GM12878 (cell line): ENCODE data around the gene MAPKAPK3. TPM values are rescaled to one million over a fixed set of nuclear protein-coding genes. Genes with fewer than 3 reads are reported as not detected.

Source experiments
- ATAC-seq: fragments of 200-7000 bp; cut with Tn5 transposase; 3 replicates; pipeline ENCODE4 v1.9.1; 2020; ENCODE audit warnings: mild to moderate bottlenecking, moderate library complexity
- BruUV-seq: library from RNA; stranded (reverse); fragments of 400-500 nt; replicated peaks from 2 replicates; lab custom pipeline; 2021; lab: Mats Ljungman, UMichigan
- CTCF ChIA-PET: fragments of 300-600 bp; sonication (Branson Sonifier 250); formaldehyde crosslinking; extraction: SDS; loops from one replicate; lab custom pipeline; 2021; ENCODE audit warnings: inconsistent platforms; lab: Yijun Ruan, JAX
- POLR2A ChIA-PET: fragments of 350-600 bp; formaldehyde crosslinking; extraction: SDS; loops from one replicate; lab custom pipeline; 2021; ENCODE audit warnings: inconsistent platforms; lab: Charles Lee
- RAD21 ChIA-PET: fragments of 300-600 bp; sonication (Branson Sonifier 250); formaldehyde crosslinking; loops from one replicate; lab custom pipeline; 2023; ENCODE audit warnings: antibody characterized with exemption; ENCODE audit not compliant: unreplicated experiment; lab: Charles Lee
- SMC1A ChIA-PET: fragments of 300-600 bp; sonication (Branson Sonifier 250); formaldehyde crosslinking; loops from one replicate; lab custom pipeline; 2023; ENCODE audit not compliant: unreplicated experiment, uncharacterized antibody; lab: Charles Lee
- DNase-seq: peaks from one replicate; pipeline ENCODE4 v3.0.0-alpha.2; 2011; ENCODE audit warnings: low read depth, low spot score
- FAIRE-seq: peaks from 3 replicates; lab custom pipeline; 2011; peaks lifted over from hg19 to GRCh38; lab: Jason Lieb, UNC
- H2AFZ ChIP-seq: 2 replicates; pipeline ENCODE4 v1.6.0; 2011; ENCODE audit warnings: low read depth, low read length, control low read depth; ENCODE audit not compliant: control insufficient read depth
- H3K27ac ChIP-seq: 2 replicates; pipeline ENCODE4 v1.5.1; 2011; ENCODE audit warnings: control low read depth; ENCODE audit not compliant: control insufficient read depth, insufficient read depth
- H3K27me3 ChIP-seq, 2 experiments: replicated peaks in 1 of 2; 2 replicates each; pipeline versions ENCODE4 v1.6.0 to v1.6.1; 2011; ENCODE audit warnings: low read length in 1 of 2; ENCODE audit not compliant: control insufficient read depth in 2 of 2, insufficient read depth in 2 of 2
- H3K36me3 ChIP-seq, 2 experiments: 2 replicates each; pipeline ENCODE4 v1.5.1; 2011; ENCODE audit warnings: low read length in 1 of 2; ENCODE audit not compliant: control insufficient read depth in 2 of 2, insufficient read depth in 2 of 2
- H3K4me1 ChIP-seq: 2 replicates; pipeline ENCODE4 v1.6.1; 2011; ENCODE audit warnings: mild to moderate bottlenecking, low read length, moderate library complexity, mixed read lengths; ENCODE audit not compliant: control insufficient read depth, insufficient read depth
- H3K4me2 ChIP-seq: 2 replicates; pipeline ENCODE4 v1.6.0; 2011; ENCODE audit warnings: control low read depth; ENCODE audit not compliant: control insufficient read depth, insufficient read depth
- H3K4me3 ChIP-seq: fragments of 200-600 bp; sonication (generic); 2 replicates; pipeline ENCODE4 v1.5.1; 2016
- H3K79me2 ChIP-seq: 2 replicates; pipeline ENCODE4 v1.6.0; 2011; ENCODE audit warnings: low read length; ENCODE audit not compliant: control insufficient read depth, insufficient read depth
- H3K9ac ChIP-seq: 2 replicates; pipeline ENCODE4 v1.8.0; 2011; ENCODE audit warnings: low read length, control low read depth, mixed read lengths; ENCODE audit not compliant: control insufficient read depth, insufficient read depth
- H3K9me3 ChIP-seq: replicated peaks from 3 replicates; pipeline ENCODE4 v1.5.1; 2011; ENCODE audit warnings: mild to moderate bottlenecking, low read length; ENCODE audit not compliant: control insufficient read depth, insufficient read depth
- H4K20me1 ChIP-seq: 2 replicates; pipeline ENCODE4 v1.6.0; 2011; ENCODE audit not compliant: control insufficient read depth, insufficient read depth
- BCLAF1 ChIP-seq: fragments of 450-650 bp; IDR thresholded peaks from 2 replicates; pipeline ENCODE4 v1.6.1; 2017; ENCODE audit warnings: antibody characterized with exemption, mild to moderate bottlenecking, moderate library complexity
- FOXK2 ChIP-seq: fragments of 450-650 bp; IDR thresholded peaks from 2 replicates; pipeline ENCODE4 v1.6.1; 2017; ENCODE audit warnings: mild to moderate bottlenecking, moderate library complexity
- FOXM1 ChIP-seq: IDR thresholded peaks from 2 replicates; pipeline ENCODE4 v1.6.1; 2012; ENCODE audit warnings: low read depth, mild to moderate bottlenecking, inconsistent platforms, low read length, moderate library complexity
- IRF4 ChIP-seq: IDR thresholded peaks from 2 replicates; pipeline ENCODE4 v1.6.1; 2011; ENCODE audit warnings: low read depth, low read length
- PRDM15 ChIP-seq: fragments of 450-650 bp; formaldehyde crosslinking; IDR thresholded peaks from 2 replicates; pipeline ENCODE4 v1.4.0; 2020; ENCODE audit warnings: mild to moderate bottlenecking, moderate library complexity
- SMAD5 ChIP-seq: IDR thresholded peaks from 2 replicates; pipeline ENCODE4 v1.6.1; 2016; ENCODE audit warnings: antibody characterized with exemption, low read depth
- SREBF1 ChIP-seq: IDR thresholded peaks from 2 replicates; pipeline ENCODE4 v1.6.1; 2012; ENCODE audit warnings: mild to moderate bottlenecking, low read length
- SREBF2 ChIP-seq: IDR thresholded peaks from 2 replicates; pipeline ENCODE4 v1.6.1; 2012; ENCODE audit warnings: mild to moderate bottlenecking, low read length
- STAT3 ChIP-seq: IDR thresholded peaks from 2 replicates; pipeline ENCODE4 v1.6.1; 2011; ENCODE audit warnings: low read depth, low read length, improper control_type of control experiment
- ZNF207 ChIP-seq: fragments of 450-650 bp; IDR thresholded peaks from 2 replicates; pipeline ENCODE4 v1.6.1; 2014; ENCODE audit warnings: antibody characterized with exemption, mild to moderate bottlenecking, borderline replicate concordance
- ZNF687 ChIP-seq: fragments of 450-650 bp; IDR thresholded peaks from 2 replicates; pipeline ENCODE4 v1.6.1; 2017; ENCODE audit warnings: mild to moderate bottlenecking, moderate library complexity
- WGBS: methylation state at CpG from one replicate; pipeline ENCODE4 v1.1.6; 2016; ENCODE audit warnings: low lambda C conversion rate; ENCODE audit not compliant: insufficient replicate concordance, insufficient coverage; ENCODE audit errors: missing lambda C conversion rate; 5-methylcytosine and 5-hydroxymethylcytosine counted together
- in situ Hi-C: fragments of 300-500 bp; cut with MboI; formaldehyde crosslinking; loops from 9 replicates; pipeline ENCODE4 v1.14.3; 2018; ENCODE audit warnings: mixed read lengths
- intact Hi-C: fragments of 100-400 bp; cut with micrococcal nuclease; formaldehyde crosslinking; loops from one replicate; pipeline ENCODE4 v1.14.2; 2022; ENCODE audit not compliant: unreplicated experiment
- polyA plus RNA-seq, 11 experiments: library from polyadenylated mRNA; depleted of rRNA in 4 of 11; unstranded in 6 of 11; stranded (reverse) in 5 of 11; fragments of >200 nt; fragmentation: Nextera tagmentation in 4 of 11; fragmentation: Illumina TruSeq in 1 of 11; extraction: Ambion mirVana in 4 of 11; extraction: Trizol in 1 of 11; gene quantifications; 1 replicate in 1 of 11; 2 replicates in 10 of 11; pipeline versions ENCODE4 v1.2.1 to v1.2.3, GENCODE V29; 2011 to 2016; ENCODE audit warnings: inconsistent platforms in 2 of 11, missing spikeins in 2 of 11, low read depth in 1 of 11
- total RNA-seq, 4 experiments: library from RNA; depleted of rRNA in 3 of 4; stranded (reverse); fragments of >200 nt in 3 of 4; fragmentation: Illumina TruSeq in 1 of 4; extraction: Trizol in 1 of 4; gene quantifications; 2 replicates each; pipeline versions ENCODE4 v1.2.1 to v1.2.3, GENCODE V29; 2013 to 2021

The MAPKAPK3 gene
- total and polyA plus RNA-seq, 10 of the 15 experiments (the other 5 are each of a cell fraction or from before 2014, with no cell fraction given): 7.9 to 66.0 (median 39.0) TPM

- intact Hi-C loops: no loop called here
- Histone ChIP-seq H3K9me3 (no peaks in the 10 kb centered on the region), H3K4me1 (peaks cover 10% of the 10 kb centered on the region), H4K20me1 (no peaks in the 10 kb centered on the region), H3K4me3 (no peak overlapping the region), H3K36me3 (peaks cover 0 to 6% of the 10 kb centered on the region in 2 experiments; a peak in 2 of 4 replicates), H3K4me2 (no peak overlapping the region), H3K27ac (no peak overlapping the region), H2AFZ (no peak overlapping the region), H3K9ac (no peak overlapping the region)
- 60% methylated on average over 7 of the region's 7 CpGs for WGBS
- FAIRE-seq: no peak
- POLR2A ChIA-PET: no interaction called here
- SMC1A ChIA-PET: interaction anchor here (1.2 to 5.7 kb wide), 3 partner anchors 8 to 16 kb away, joined by 5 to 26 read pairs (median 12); partner anchors contain the start of gene MAPKAPK3
- in situ Hi-C loops: no loop called here
- TF ChIP-seq SREBF1 (no peak), FOXK2 (no peak), ZNF207 (no peak), SMAD5 (no peak), IRF4 (no peak), SREBF2 (no peak), FOXM1 (no peak), STAT3 (no peak), ZNF687 (no peak), PRDM15 (CRISPR knock-in tag) (no peak), BCLAF1 (no peak)
- TF ChIP-seq, all 136 proteins: peak for 0
- CTCF ChIA-PET: interaction anchor here (1.0 to 3.1 kb wide), 4 partner anchors 10 to 162 kb away, joined by 3 to 13 read pairs (median 8); no protein-coding TSS in a partner anchor
- RAD21 ChIA-PET: interaction anchor here (2.4 kb wide), 1 partner anchor 12 kb away, joined by 7 read pairs; no protein-coding TSS in a partner anchor
- H3K27me3 ChIP-seq: no peaks in the 10 kb centered on the region
- DNase-seq (no peak), ATAC-seq (no peak)
- BruUV-seq: no TSS peak
- H3K79me2 ChIP-seq: no peaks in the 10 kb centered on the region
Measured at GRCh38 chr3:50630877-50631276, 13.9 kb downstream of the MAPKAPK3 start.
